Astrocyte (in vitro differentiated cells and primary cell): Measurements from ENCODE around the gene CGN. TPM values are rescaled to one million over a fixed set of nuclear protein-coding genes. Genes with fewer than 3 reads are reported as not detected.

ENCODE experiments used
- DNase-seq: peaks from one replicate; pipeline ENCODE4 v3.0.0-alpha.2; 2010; ENCODE audit warnings: low read depth
- FAIRE-seq: peaks from 2 replicates; lab custom pipeline; 2011; peaks lifted over from hg19 to GRCh38; lab: Jason Lieb, UNC
- H2AFZ ChIP-seq: 2 replicates; pipeline ENCODE4 v1.6.0; 2012; ENCODE audit warnings: low read depth, low read length, inconsistent platforms
- H3K27ac ChIP-seq: 2 replicates; pipeline ENCODE4 v1.5.1; 2011; ENCODE audit warnings: low read depth, low read length, inconsistent platforms
- H3K27me3 ChIP-seq: 2 replicates; pipeline ENCODE4 v1.6.0; 2011; ENCODE audit warnings: low read length, inconsistent platforms; ENCODE audit not compliant: insufficient read depth
- H3K36me3 ChIP-seq: 2 replicates; pipeline ENCODE4 v1.5.1; 2011; ENCODE audit warnings: low read length, inconsistent platforms; ENCODE audit not compliant: insufficient read depth
- H3K4me1 ChIP-seq: 2 replicates; pipeline ENCODE4 v1.5.1; 2011; ENCODE audit warnings: low read length, inconsistent platforms; ENCODE audit not compliant: insufficient read depth
- H3K4me2 ChIP-seq: 2 replicates; pipeline ENCODE4 v1.6.0; 2012; ENCODE audit warnings: low read length, inconsistent platforms
- H3K4me3 ChIP-seq: 2 replicates; pipeline ENCODE4 v1.5.1; 2011; ENCODE audit warnings: low read depth, mild to moderate bottlenecking, low read length, inconsistent platforms; ENCODE audit not compliant: insufficient read depth
- H3K79me2 ChIP-seq: 2 replicates; pipeline ENCODE4 v1.6.0; 2012; ENCODE audit warnings: mild to moderate bottlenecking, low read length, inconsistent platforms; ENCODE audit not compliant: insufficient read depth
- H3K9ac ChIP-seq: 2 replicates; pipeline ENCODE4 v1.6.0; 2012; ENCODE audit warnings: mild to moderate bottlenecking, low read length, inconsistent platforms
- H3K9me3 ChIP-seq: 2 replicates; pipeline ENCODE4 v1.5.1; 2012; ENCODE audit warnings: low read depth, mild to moderate bottlenecking, low read length, inconsistent platforms; ENCODE audit not compliant: insufficient read depth
- H4K20me1 ChIP-seq: 2 replicates; pipeline ENCODE4 v1.6.0; 2012; ENCODE audit warnings: low read length, inconsistent platforms; ENCODE audit not compliant: insufficient read depth
- H3K27ac Mint-ChIP-seq: one replicate; pipeline ENCODE4 v1.8.0; 2021; ENCODE audit warnings: mild to moderate bottlenecking, mixed read lengths; ENCODE audit not compliant: unreplicated experiment
- H3K27me3 Mint-ChIP-seq: one replicate; pipeline ENCODE4 v1.8.0; 2021; ENCODE audit warnings: low read depth, mixed read lengths; ENCODE audit not compliant: unreplicated experiment
- H3K36me3 Mint-ChIP-seq: one replicate; pipeline ENCODE4 v1.8.0; 2021; ENCODE audit warnings: low read depth, mixed read lengths; ENCODE audit not compliant: unreplicated experiment
- H3K4me1 Mint-ChIP-seq: one replicate; pipeline ENCODE4 v1.8.0; 2021; ENCODE audit warnings: low read depth, mixed read lengths; ENCODE audit not compliant: unreplicated experiment
- H3K4me3 Mint-ChIP-seq: one replicate; pipeline ENCODE4 v1.8.0; 2021; ENCODE audit warnings: mild to moderate bottlenecking, moderate library complexity, mixed read lengths; ENCODE audit not compliant: unreplicated experiment
- H3K9me3 Mint-ChIP-seq: one replicate; pipeline ENCODE4 v1.8.0; 2021; ENCODE audit warnings: mild to moderate bottlenecking, mixed read lengths; ENCODE audit not compliant: unreplicated experiment
- CTCF ChIP-seq: IDR thresholded peaks from 2 replicates; pipeline ENCODE4 v1.5.1; 2011; ENCODE audit warnings: low read depth, mild to moderate bottlenecking, inconsistent platforms, low read length, moderate library complexity; ENCODE audit not compliant: insufficient read depth
- EZH2 ChIP-seq: IDR thresholded peaks from 2 replicates; pipeline ENCODE4 v1.6.1; 2012; ENCODE audit warnings: mild to moderate bottlenecking, low read length, inconsistent platforms; ENCODE audit not compliant: insufficient read depth
- total RNA-seq: library from RNA; stranded (reverse); gene quantifications from 2 replicates; pipeline ENCODE4 v1.2.1, GENCODE V29; 2021

Gene CGN
- total RNA-seq, 1 donor from 2014 or later = 8.9 TPM

DNA sequence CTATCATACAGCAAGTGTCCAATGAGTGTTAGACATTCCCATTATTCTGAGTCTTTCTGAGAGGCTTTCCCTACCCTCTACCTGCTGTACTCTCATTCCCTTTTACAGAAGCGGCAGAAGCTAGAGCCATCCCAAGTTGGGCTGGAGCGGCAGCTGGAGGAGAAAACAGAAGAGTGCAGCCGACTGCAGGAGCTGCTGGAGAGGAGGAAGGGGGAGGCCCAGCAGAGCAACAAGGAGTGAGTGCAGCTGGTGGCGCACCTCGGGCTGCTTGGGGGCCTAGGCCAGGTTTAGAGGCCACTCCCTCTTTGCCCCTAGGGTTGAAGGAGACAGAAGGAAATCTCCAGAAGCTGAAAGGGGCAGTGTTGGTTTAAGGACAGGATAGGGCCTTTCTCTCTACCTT is 12.1 kb downstream of the CGN start:
- H3K36me3 ChIP-seq = no peaks in the 10 kb centered on the region
- H3K9ac ChIP-seq = no peak overlapping the region
- Mint-ChIP-seq H3K4me3 (no peak overlapping the region), H3K36me3 (peaks cover 12% of the 10 kb centered on the region), H3K9me3 (peaks cover 2% of the 10 kb centered on the region), H3K4me1 (peaks cover 5% of the 10 kb centered on the region), H3K27me3 (no peaks in the 10 kb centered on the region), H3K27ac (no peak overlapping the region)
- H3K27me3 ChIP-seq = no peaks in the 10 kb centered on the region
- TF ChIP-seq EZH2 (no peak), CTCF (no peak)
- H4K20me1 ChIP-seq = no peaks in the 10 kb centered on the region
- FAIRE-seq (no peak), DNase-seq (no peak)
- no peak overlapping the region for H3K4me3 ChIP-seq
- no peaks in the 10 kb centered on the region for H3K9me3 ChIP-seq
- no peaks in the 10 kb centered on the region for H3K4me1 ChIP-seq
- no peak overlapping the region for H3K4me2 ChIP-seq
- H3K79me2 ChIP-seq = no peaks in the 10 kb centered on the region
- no peak overlapping the region for H2AFZ ChIP-seq
- no peak overlapping the region for H3K27ac ChIP-seq

DNA sequence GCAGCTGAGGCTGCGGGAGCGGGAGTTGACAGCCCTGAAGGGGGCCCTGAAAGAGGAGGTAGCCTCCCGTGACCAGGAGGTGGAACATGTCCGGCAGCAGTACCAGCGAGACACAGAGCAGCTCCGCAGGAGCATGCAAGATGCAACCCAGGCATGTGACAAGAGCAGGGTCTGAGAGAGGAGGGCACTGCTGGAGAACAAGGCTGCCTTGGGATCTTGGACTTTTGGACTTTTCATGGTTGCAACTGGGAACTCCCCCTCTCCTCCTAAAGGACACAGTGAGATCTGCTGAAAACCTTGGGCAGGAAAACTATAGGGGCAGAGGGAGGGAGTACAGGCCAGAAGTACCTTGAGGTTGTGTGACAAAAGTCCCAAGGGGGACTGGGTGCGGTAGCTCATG is 13.5 kb downstream of the CGN start:
- H3K9me3 ChIP-seq = no peaks in the 10 kb centered on the region
- H3K4me2 ChIP-seq = no peak overlapping the region
- no peak overlapping the region for H3K4me3 Mint-ChIP-seq
- H3K4me1 Mint-ChIP-seq = peaks cover 5% of the 10 kb centered on the region
- H3K4me3 ChIP-seq = no peak overlapping the region
- no peaks in the 10 kb centered on the region for H3K36me3 ChIP-seq
- H2AFZ ChIP-seq = no peak overlapping the region
- H4K20me1 ChIP-seq = no peaks in the 10 kb centered on the region
- no peak for DNase-seq
- H3K27me3 Mint-ChIP-seq = no peaks in the 10 kb centered on the region
- no peak overlapping the region for H3K9ac ChIP-seq
- peaks cover 2% of the 10 kb centered on the region for H3K9me3 Mint-ChIP-seq
- H3K36me3 Mint-ChIP-seq = peaks cover 14% of the 10 kb centered on the region
- H3K27me3 ChIP-seq = no peaks in the 10 kb centered on the region
- FAIRE-seq = no peak
- H3K4me1 ChIP-seq = no peaks in the 10 kb centered on the region
- no peak overlapping the region for H3K27ac ChIP-seq
- H3K79me2 ChIP-seq = no peaks in the 10 kb centered on the region
- no peak for TF ChIP-seq CTCF
- H3K27ac Mint-ChIP-seq = no peak overlapping the region

GRCh38 chr1:151526735-151527525 is 15.7 kb downstream of the CGN start:
- Histone ChIP-seq H3K79me2 (no peaks in the 10 kb centered on the region), H3K4me1 (no peaks in the 10 kb centered on the region), H3K9me3 (no peaks in the 10 kb centered on the region), H3K4me2 (no peak overlapping the region), H3K36me3 (no peaks in the 10 kb centered on the region), H3K9ac (no peak overlapping the region), H3K27me3 (no peaks in the 10 kb centered on the region), H3K27ac (no peak overlapping the region), H4K20me1 (no peaks in the 10 kb centered on the region), H3K4me3 (no peak overlapping the region), H2AFZ (no peak overlapping the region)
- peaks cover 16% of the 10 kb centered on the region for H3K36me3 Mint-ChIP-seq
- H3K27me3 Mint-ChIP-seq = no peaks in the 10 kb centered on the region
- FAIRE-seq = no peak
- no peak overlapping the region for H3K27ac Mint-ChIP-seq
- H3K4me1 Mint-ChIP-seq = no peaks in the 10 kb centered on the region
- peaks cover 2% of the 10 kb centered on the region for H3K9me3 Mint-ChIP-seq
- no peak for TF ChIP-seq CTCF
- no peak for DNase-seq
- H3K4me3 Mint-ChIP-seq = no peak overlapping the region
